Fibroblast of lung (primary cell): ENCODE results near the gene IL1RAPL2.

Experiments
- EZH2 ChIP-seq: IDR thresholded peaks from 2 replicates; pipeline ENCODE4 v1.5.1; 2012; ENCODE audit warnings: low read length, control low read depth, mild to moderate bottlenecking; ENCODE audit errors: missing control alignments
- TF ChIP-seq, protein P1 (sequence below), 2 donors: IDR thresholded peaks in 1 of 2; conservative IDR thresholded peaks in 1 of 2; 1 replicate in 1 of 2; 2 replicates in 1 of 2; pipeline ENCODE4 v1.5.1; 2011 to 2012; ENCODE audit warnings: low read length in 2 of 2, control low read depth in 1 of 2, inconsistent platforms in 1 of 2, low read depth in 1 of 2, mild to moderate bottlenecking in 1 of 2

DNA sequence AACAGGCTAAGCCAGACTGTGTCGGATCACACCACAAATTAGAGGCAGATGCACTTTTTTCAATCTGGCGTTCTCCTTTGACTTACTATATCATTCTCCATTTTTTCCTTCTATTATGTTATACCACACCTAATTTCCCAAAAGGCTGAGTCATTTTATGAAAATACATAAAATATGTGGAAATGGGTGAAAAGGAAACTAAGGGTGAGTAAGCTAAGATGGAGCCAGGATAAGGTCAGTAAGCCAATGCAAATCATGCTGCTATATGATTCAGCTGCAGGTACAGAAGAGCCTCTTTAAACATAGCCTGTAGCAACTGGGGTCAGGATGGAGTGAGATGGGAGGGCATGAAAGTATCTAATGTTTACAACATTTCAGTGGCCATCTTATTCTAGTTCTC lies 748.5 kb downstream of the IL1RAPL2 start:
- TF ChIP-seq, protein P1, sequence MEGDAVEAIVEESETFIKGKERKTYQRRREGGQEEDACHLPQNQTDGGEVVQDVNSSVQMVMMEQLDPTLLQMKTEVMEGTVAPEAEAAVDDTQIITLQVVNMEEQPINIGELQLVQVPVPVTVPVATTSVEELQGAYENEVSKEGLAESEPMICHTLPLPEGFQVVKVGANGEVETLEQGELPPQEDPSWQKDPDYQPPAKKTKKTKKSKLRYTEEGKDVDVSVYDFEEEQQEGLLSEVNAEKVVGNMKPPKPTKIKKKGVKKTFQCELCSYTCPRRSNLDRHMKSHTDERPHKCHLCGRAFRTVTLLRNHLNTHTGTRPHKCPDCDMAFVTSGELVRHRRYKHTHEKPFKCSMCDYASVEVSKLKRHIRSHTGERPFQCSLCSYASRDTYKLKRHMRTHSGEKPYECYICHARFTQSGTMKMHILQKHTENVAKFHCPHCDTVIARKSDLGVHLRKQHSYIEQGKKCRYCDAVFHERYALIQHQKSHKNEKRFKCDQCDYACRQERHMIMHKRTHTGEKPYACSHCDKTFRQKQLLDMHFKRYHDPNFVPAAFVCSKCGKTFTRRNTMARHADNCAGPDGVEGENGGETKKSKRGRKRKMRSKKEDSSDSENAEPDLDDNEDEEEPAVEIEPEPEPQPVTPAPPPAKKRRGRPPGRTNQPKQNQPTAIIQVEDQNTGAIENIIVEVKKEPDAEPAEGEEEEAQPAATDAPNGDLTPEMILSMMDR (conservative IDR thresholded peaks at IDR 0.05 in 1 of 2, IDR thresholded peaks at IDR 0.05 in 1 of 2; ENCODE audit: low read depth in 1 of 2, low read length in 2 of 2): no peak
- no peak for TF ChIP-seq EZH2
